A549 treated with AZD2906 at 1 μM for 4 hours (cell line): Measurements from ENCODE around the gene DAZAP1. TPM values are rescaled to one million over a fixed set of nuclear protein-coding genes. Genes with fewer than 3 reads are reported as not detected.

Source experiments
- total RNA-seq: library from RNA; stranded (reverse); fragments of 200-300 nt; extraction: Qiagen RNA extraction; gene quantifications from 5 replicates; pipeline ENCODE4 v1.2.3, GENCODE V29; 2022

The DAZAP1 gene
- total RNA-seq: 75.0 to 102 TPM (median 94.7 TPM) in 5 replicates

DNA sequence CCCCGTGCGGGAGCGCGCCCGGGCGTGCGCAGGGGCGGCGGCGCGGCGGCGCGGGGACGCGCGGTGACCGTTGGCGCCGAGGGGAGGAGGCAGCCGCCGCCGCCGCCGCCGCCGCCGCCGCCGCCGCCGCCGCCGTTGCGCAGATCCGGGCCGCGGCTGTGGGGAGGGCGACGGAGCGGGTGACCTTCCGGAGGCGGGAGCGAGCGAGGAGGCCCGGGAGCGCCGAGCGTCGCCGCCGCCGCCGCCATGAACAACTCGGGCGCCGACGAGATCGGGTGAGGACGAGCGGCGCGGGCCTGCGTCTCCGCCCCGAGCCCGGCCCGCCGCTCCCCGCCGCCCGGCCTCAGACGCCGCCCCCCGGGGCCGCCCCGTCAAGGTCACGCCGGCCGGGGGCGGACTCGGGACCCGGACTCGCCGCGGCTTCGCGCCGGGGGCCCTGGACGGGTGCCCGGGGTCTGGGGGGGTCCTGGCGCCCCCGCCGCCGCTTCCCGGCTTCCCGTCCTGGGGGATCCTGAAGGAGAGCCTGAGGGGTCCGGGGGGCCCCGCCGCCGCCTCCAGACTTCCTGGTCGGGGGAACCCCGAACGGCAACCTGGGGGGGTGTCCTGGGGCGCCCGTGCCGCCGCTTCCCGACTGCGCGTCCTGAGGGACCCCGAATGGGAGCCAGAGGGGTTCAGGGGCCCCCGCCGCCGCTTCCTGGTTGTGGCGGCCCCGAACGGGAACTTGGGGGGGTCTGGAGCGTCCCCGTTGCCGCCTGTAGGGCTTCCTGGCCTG lies at the start of gene DAZAP1:
DAZAP1 (plus strand) TSS at position 59 of the 772 bp plus-strand sequence; CDS start at position 247, 188 bp downstream.

DNA sequence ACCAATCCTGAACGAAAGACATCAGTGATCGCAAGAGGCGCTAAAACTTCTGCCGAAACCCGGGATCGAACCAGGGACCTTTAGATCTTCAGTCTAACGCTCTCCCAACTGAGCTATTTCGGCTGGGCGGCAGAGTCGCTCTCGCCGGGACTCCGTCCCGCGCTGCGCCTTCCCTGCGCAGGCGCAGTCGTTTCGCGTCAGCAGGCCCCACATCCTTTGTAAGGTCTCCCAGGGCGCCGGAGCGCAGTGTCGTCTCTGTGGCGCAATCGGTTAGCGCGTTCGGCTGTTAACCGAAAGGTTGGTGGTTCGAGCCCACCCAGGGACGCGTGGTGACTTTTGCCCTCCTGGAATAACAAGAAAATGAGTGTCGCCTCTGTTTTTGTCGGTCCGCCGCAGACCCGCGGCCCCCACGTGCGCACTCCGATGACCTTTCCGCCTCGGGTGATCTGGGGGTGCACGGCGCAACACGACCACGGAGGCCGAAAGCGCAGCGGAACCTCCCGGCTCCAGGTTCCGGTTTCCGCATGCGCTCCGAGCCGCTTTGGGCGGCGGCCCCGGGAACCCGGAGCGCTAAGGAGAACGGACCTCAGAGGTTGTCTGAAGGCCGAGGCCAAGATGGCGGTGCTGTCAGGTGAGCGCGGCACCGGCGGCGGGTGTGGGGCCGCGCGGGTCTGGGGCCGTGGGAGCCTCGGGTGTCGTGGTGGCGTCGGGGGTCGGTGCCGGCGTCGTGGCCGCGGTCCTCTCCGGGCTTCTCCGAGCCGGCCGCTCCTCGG lies 23.9 kb upstream of the DAZAP1 start, which contains the start of gene NDUFS7:
NDUFS7 (plus strand) TSS at position 596 of the 773 bp plus-strand sequence; CDS start at position 616, 20 bp downstream.

DNA sequence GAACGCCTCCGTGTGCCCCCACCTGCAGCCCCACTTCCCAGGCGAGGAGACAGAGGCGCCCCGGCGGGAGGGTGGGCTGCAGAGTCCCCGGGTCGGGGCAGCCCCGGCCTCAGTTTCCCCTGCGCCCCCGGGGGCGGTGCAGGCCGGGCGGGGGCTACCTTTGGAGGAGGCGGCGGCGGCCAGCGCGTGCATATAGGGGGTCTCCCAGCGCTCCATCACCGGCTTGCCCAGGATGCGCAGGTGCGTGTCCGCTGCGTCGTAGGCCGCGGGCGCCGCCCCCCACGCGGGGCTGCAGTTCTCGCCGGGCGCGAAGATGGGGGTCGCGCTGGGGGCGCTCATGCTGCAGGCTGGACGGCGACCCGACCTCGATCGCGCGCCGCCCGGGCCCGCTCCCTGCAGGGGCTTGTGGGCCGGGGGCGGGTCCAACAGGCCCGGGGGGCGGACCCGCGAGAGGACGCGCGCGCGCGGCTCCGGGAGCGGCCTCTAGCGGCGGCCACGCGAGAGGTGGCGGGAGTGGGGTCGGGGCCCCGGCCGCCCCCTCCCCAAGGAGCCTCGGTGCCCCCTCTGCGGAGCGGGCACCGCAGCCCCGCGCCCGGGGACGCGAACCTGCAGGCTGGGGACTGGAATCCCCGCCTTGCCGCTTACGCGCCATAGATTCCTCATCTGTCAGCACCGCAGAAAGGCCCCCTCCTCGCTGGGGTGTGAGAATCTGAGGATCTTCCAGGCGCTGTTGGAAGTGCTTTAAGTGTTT lies 6.1 kb upstream of the DAZAP1 start, which contains the start of gene GAMT:
GAMT (minus strand) TSS at position 405 of the 751 bp plus-strand sequence; CDS start at position 339, 66 bp downstream.

DNA sequence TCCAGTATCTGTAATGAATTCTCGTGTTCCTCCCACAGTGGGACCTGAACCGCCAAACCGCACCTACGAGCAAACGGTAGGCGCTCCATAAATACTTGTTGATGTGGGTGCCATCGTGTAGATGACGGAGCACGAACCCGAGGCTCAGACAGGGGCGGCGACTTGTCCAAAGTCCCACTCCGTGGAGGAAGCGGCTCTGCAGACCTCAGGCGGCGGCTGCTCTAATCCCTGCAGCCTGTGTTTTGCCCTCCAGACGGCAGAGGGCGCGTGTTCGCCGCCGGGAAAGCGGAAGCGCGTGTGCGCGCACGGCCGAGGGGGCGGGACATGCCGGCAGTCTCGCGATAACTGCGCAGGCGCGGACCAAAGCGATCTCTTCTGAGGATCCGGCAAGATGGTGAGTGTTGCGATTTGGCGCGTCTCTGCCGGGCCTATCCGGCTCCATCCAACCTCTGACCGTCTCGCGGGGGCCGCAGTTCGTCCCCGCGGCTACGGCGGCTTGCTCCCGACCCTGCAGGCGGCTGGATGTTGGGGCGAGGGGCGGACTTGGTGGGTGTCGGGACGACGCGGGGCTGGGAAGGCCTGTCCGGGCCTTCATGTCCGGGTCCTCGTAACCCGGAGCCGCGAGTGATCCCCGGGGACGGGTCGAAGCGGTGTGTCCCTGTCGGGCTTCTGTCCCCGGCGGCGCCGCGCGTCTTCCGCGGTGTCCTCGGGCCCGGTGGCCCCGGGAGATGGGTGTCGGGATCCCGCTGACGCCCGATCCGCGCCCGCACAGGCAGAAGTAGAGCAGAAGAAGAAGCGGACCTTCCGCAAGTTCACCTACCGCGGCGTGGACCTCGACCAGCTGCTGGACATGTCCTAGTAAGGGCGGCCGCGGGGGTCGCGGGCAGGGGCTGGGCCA lies 30.9 kb downstream of the DAZAP1 start, which contains the start of gene RPS15:
RPS15 (plus strand) TSS at position 362 of the 898 bp plus-strand sequence; CDS start at position 392, 30 bp downstream.

DNA sequence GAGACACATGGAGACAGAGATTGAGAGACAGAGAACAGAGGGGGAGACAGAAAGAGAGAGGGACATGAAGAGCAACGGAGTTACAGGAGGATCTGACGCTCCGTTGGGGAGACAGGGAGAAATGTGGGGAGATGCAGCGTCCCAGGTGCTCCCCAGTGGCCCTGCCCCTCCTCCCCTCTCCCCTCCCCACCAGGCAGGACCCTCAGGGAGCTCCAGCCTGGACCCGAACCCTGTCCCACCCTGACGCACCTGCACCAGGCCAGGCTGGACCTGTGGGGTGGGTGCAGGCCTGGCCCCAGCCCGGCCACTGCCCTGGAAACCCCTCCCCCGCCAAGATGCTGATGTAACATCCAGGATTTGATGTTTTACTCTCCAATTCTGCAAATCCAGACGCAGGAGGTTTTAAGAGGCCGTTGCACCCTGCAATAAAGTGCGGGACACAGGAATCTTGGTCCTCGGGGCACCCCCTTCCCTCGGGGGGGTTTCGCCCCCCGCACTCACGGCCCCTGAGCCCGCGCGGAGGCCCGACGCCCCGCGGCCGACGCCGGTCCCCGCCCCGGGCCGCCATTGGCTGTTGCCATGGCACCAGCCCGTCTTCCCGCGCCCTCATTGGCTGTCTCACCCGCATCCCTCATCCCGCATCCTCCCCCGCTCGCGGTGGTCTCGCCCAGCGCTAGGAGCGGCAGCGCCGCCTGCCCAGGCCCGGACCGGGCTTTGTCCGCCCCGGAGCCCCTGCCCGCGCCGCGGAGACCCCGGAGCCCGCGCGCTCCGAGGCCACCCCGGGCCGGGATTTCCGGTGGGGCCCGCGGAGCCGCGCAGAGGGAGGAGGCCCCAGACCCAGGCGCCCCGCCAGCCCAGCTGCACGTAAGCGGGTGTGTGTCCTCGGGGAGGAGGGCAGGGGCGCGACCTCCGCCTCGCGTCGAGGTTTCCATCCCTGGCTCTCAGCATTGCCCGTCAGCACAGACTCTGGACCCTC lies 42.4 kb downstream of the DAZAP1 start, which contains the start of gene APC2:
APC2 (plus strand) TSS at position 655 of the 976 bp plus-strand sequence. CDS start 2,881 bp downstream, outside the sequence.

DNA sequence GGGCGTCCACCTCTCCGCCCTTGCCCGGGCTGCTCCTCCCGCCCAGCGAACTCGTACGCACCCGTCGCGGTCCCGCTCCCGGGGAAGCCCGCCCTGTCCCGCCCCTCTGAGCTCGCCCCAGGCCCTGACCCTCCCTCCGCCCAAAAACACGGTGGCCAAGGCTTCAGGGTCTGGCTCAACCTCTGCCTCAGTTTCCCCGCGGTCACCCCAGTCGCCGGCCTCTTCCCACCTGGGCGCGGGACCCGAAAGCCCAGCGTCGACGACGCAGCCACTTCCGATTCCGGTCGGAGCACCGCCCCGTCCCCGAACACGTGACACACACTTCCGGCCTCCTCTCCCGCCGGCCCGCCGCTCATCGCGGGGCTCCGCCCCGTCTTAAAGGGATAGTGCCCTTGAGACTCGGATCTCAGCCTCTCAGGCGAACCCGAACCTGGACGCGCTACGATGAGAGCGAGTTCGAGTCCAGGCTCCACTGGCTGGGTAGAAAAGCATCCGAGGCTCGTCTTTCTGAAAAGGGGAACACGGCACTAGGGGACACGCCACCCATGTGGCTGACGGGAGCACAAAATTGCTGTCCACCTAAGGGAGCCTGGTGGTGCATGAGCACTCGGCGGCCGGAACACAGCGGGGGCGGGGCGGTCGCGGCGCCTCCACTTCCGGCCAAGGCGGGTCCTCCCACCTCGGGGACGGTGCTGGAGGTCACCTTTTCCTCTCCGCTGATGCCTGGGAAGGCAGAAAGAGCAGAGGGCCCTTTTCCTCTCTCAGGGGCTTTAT lies 71.7 kb downstream of the DAZAP1 start, which contains the start of gene C19orf25:
C19orf25 (minus strand) TSS at position 282 of the 774 bp plus-strand sequence. CDS start 312 bp downstream, outside the sequence.

Other genes starting within 250 kb of the DAZAP1 start
- 22.2 to 34.9 TPM (median 32.9 TPM) in 5 replicates for gene SBNO2, start 233.3 kb upstream of the DAZAP1 start, total RNA-seq
- 32.1 to 38.5 TPM (median 36.4 TPM) in 5 replicates for gene STK11, start 201.8 kb upstream of the DAZAP1 start, total RNA-seq
- 2.7 to 5.1 TPM (median 4.3 TPM) in 5 replicates for gene CBARP, start 169.6 kb upstream of the DAZAP1 start, total RNA-seq
- gene ATP5F1D, start 165.8 kb upstream of the DAZAP1 start, total RNA-seq: 80.5 to 189 TPM (median 176 TPM) in 5 replicates
- 50.1 to 57.1 TPM (median 55.1 TPM) in 5 replicates for gene MIDN, start 159.0 kb upstream of the DAZAP1 start, total RNA-seq
- 92.3 to 213 TPM (median 104 TPM) in 5 replicates for gene CIRBP, start 138.3 kb upstream of the DAZAP1 start, total RNA-seq
- gene FAM174C, start 132.1 kb upstream of the DAZAP1 start, total RNA-seq: 45.2 to 91.9 TPM (median 83.0 TPM) in 5 replicates
- 1.2 to 2.5 TPM (median 2.3 TPM) in 5 replicates for gene EFNA2, start 121.7 kb upstream of the DAZAP1 start, total RNA-seq
- gene NDUFS7, start 23.7 kb upstream of the DAZAP1 start, total RNA-seq: 69.7 to 83.5 TPM (median 81.4 TPM) in 5 replicates
- 26.6 to 46.5 TPM (median 44.9 TPM) in 5 replicates for gene GAMT, start 6.0 kb upstream of the DAZAP1 start, total RNA-seq
- gene RPS15, start 30.8 kb downstream of the DAZAP1 start, total RNA-seq: 1,460 to 2,135 TPM (median 1,895 TPM) in 5 replicates
- 1.1 to 2.3 TPM (median 1.8 TPM) in 5 replicates for gene APC2, start 42.5 kb downstream of the DAZAP1 start, total RNA-seq
- gene C19orf25, start 71.6 kb downstream of the DAZAP1 start, total RNA-seq: 10.6 to 18.4 TPM (median 17.5 TPM) in 5 replicates
- 0.62 to 0.86 TPM (median 0.67 TPM) in 5 replicates for gene PCSK4, start 82.8 kb downstream of the DAZAP1 start, total RNA-seq
- gene REEP6, start 83.6 kb downstream of the DAZAP1 start, total RNA-seq: 4.2 to 5.9 TPM (median 5.5 TPM) in 5 replicates
- gene ADAMTSL5, start 105.4 kb downstream of the DAZAP1 start, total RNA-seq: 2.8 to 4.2 TPM (median 3.3 TPM) in 5 replicates
- gene PLK5, start 116.5 kb downstream of the DAZAP1 start, total RNA-seq: 0.03 TPM in 1 of 5 replicates, not detected in the others
- 6.8 to 12.2 TPM (median 11.9 TPM) in 5 replicates for gene MEX3D, start 160.7 kb downstream of the DAZAP1 start, total RNA-seq
- 32.0 to 53.1 TPM (median 46.2 TPM) in 5 replicates for gene MBD3, start 185.3 kb downstream of the DAZAP1 start, total RNA-seq
- gene UQCR11, start 197.9 kb downstream of the DAZAP1 start, total RNA-seq: 80.7 to 191 TPM (median 167 TPM) in 5 replicates
- 51.1 to 71.0 TPM (median 65.6 TPM) in 5 replicates for gene TCF3, start 245.0 kb downstream of the DAZAP1 start, total RNA-seq